Epithelial cell of proximal tubule (primary cell): Measurements from ENCODE around the gene GRPEL2. TPM values are rescaled to one million over a fixed set of nuclear protein-coding genes. Genes with fewer than 3 reads are reported as not detected.
A peak's percentile ranks its signal among the peaks of the same experiment; 100 is the strongest.

Experiments used
- DNase-seq: peaks from one replicate; pipeline ENCODE4 v3.0.0-alpha.2; 2011; ENCODE audit warnings: low read depth
- H3K4me3 ChIP-seq: 2 replicates; pipeline ENCODE4 v1.5.1; 2011; ENCODE audit warnings: low read depth, mild to moderate bottlenecking, low read length
- CTCF ChIP-seq: conservative IDR thresholded peaks from 2 replicates; pipeline ENCODE4 v1.5.1; 2012; ENCODE audit warnings: low read depth, mild to moderate bottlenecking, low read length
- total RNA-seq: library from RNA; depleted of rRNA; stranded (reverse); fragments of >200 nt; gene quantifications from 2 replicates; pipeline ENCODE4 v1.2.3, GENCODE V29; 2015

Gene GRPEL2
- total RNA-seq, 1 donor from 2014 or later, result 15.5 TPM

DNA sequence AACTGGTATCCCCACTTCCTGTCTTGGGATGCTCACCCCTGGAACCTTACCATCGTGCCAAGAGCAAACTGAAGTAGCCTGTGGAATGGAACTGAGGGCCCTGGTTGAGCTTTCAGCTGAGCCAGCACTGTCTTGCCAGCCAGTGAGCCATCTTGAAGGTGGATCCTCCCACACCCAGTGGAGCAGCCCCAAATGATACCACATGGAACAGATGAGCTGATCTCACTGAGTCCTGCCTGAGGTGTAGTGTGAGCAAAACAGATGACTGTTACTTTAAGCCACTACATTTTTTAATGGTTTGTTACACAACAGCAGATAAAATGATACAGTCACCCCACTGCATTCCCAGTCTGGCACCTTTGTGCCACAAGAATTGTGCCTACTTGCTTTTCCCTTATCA is 10.4 kb downstream of the GRPEL2 start:
- no peak for TF ChIP-seq CTCF
- no peak for DNase-seq
- H3K4me3 ChIP-seq, result no peak overlapping the region

DNA sequence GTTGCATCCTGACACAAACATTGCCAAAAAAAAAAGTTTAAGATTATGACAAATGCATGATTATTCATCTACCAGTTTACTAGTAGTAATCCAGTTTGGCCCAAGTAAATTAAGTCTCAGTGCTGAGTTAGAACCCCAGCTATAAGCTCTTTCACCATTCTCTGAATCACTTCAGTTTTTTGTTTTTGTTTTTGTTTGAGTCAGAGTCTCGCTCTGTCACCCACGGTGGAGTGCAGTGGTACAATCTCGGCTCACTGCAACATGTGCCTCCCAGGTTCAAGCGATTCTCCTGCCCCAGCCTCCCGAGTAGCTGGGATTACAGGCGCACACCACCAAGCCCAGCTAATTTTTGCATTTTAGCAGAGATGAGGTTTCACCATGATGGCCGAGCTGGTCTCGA is 11.1 kb downstream of the GRPEL2 start:
- H3K4me3 ChIP-seq, result no peak overlapping the region
- no peak for TF ChIP-seq CTCF
- no peak for DNase-seq

- no peak for DNase-seq
- TF ChIP-seq CTCF, result no peak
- H3K4me3 ChIP-seq, result peak within 1 kb of the TSS; percentile 90
Observed at GRCh38 chr5:149357370-149358293, 12.3 kb downstream of the GRPEL2 start, which contains the start of gene PCYOX1L. Gene PCYOX1L, plus strand, starts transcription at chr5:149358046. Its CDS starts 23 bp downstream, at chr5:149358069.

GRCh38 chr5:149358294-149358651 is 13.0 kb downstream of the GRPEL2 start:
- peak overlapping the region; percentile 90 for H3K4me3 ChIP-seq
- DNase-seq, result no peak

DNA sequence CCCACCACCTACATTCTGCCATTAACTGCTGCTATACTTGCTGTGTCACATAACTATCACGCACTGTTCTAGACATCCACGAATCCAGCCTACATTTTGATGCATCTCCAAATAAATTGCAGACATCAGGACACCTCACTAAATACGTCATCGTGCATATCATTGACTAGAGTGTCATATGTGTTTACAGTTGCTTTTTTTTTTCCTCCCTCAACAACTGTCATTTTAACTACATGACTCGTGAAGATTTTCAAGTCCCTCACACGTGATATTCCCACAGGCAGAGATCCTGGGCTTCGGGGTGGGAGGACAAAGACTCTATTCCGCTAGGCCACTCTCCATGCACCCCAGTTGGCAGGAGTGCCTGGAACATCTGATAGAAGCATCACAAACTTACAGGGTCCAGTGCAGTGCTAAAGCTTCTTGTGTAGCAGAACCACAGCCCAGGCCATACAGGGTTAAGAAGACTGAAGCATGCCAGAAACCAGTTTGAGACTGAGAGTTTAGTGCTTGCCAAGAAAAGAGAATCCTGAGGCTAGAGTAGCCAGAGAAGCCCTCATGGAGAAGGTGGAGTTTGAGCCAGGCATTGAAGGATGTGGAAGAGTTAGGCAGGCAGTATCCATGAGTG is 13.7 kb downstream of the GRPEL2 start:
- TF ChIP-seq CTCF, result no peak
- no peak overlapping the region for H3K4me3 ChIP-seq
- DNase-seq, result no peak

More at GRCh38 chr5:149358294-149358651, 13.0 kb downstream of the GRPEL2 start:
- TF ChIP-seq CTCF, result no peak

DNA sequence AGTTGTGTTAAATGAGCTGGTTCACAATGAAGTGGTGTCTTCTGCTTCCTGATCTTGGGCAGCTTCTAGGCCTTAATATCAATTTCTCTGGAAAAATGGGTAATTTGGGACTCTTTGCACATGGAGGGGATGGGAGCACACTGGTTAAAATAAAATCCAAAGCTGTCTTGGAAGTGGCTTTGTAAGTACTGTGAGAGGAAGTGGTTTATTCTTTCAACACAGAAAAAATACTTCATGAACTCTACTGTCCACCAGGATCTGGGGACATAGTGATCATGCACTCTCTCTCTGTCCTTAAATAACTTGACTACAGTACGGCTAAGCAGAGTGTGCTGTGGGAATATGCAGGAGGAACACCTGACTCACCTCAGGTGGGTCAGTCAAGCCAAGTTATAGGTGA is 15.0 kb downstream of the GRPEL2 start:
- TF ChIP-seq CTCF, result no peak
- no peak for DNase-seq
- H3K4me3 ChIP-seq, result no peak overlapping the region
